H1 (cell line): ENCODE data around the gene SELENOI. TPM values are rescaled to one million over a fixed set of nuclear protein-coding genes. Genes with fewer than 3 reads are reported as not detected.

Source experiments
- CTCF ChIA-PET: fragments of 300-600 bp; sonication (Branson Sonifier 250); formaldehyde crosslinking; loops from one replicate; lab custom pipeline; 2021; ENCODE audit not compliant: partially characterized antibody; lab: Charles Lee
- POLR2A ChIA-PET: fragments of 300-600 bp; sonication (Branson Sonifier 250); formaldehyde crosslinking; loops from one replicate; lab custom pipeline; 2021; ENCODE audit warnings: inconsistent platforms; ENCODE audit not compliant: partially characterized antibody; lab: Charles Lee
- DNase-seq, 2 experiments: peaks; one replicate each; pipeline versions ENCODE4 v3.0.0 to v3.0.0-alpha.2; 2010 to 2022; ENCODE audit warnings: low spot score in 2 of 2, low read depth in 1 of 2, mixed read lengths in 1 of 2
- FAIRE-seq: peaks from 2 replicates; lab custom pipeline; 2011; peaks lifted over from hg19 to GRCh38; lab: Jason Lieb, UNC
- H2AFZ ChIP-seq: 2 replicates; pipeline ENCODE4 v1.8.1; 2012; ENCODE audit warnings: low read length, inconsistent platforms
- H2AK5ac ChIP-seq: 2 replicates; pipeline ENCODE4 v1.6.1; 2013; ENCODE audit warnings: low read depth, low read length
- H2BK120ac ChIP-seq: replicated peaks from 2 replicates; pipeline ENCODE3; 2013; ENCODE audit warnings: low read depth, low read length, inconsistent platforms
- H2BK12ac ChIP-seq: 2 replicates; pipeline ENCODE4 v1.6.1; 2013; ENCODE audit warnings: low read depth, low read length
- H2BK15ac ChIP-seq: 2 replicates; pipeline ENCODE4 v1.6.1; 2013; ENCODE audit warnings: low read length
- H2BK20ac ChIP-seq: 2 replicates; pipeline ENCODE4 v1.6.1; 2013; ENCODE audit warnings: low read length
- H2BK5ac ChIP-seq: 2 replicates; pipeline ENCODE4 v1.6.1; 2013; ENCODE audit warnings: low read depth, low read length
- H3K14ac ChIP-seq: 2 replicates; pipeline ENCODE4 v1.6.1; 2013; ENCODE audit warnings: inconsistent platforms; ENCODE audit not compliant: insufficient read length
- H3K18ac ChIP-seq: 2 replicates; pipeline ENCODE4 v1.6.1; 2013; ENCODE audit warnings: low read length; ENCODE audit errors: extremely low read depth
- H3K23ac ChIP-seq: 2 replicates; pipeline ENCODE4 v1.6.1; 2013; ENCODE audit warnings: inconsistent platforms; ENCODE audit not compliant: insufficient read length
- H3K23me2 ChIP-seq: 2 replicates; pipeline ENCODE4 v1.6.1; 2013; ENCODE audit warnings: low read depth, low read length
- H3K27ac ChIP-seq: 2 replicates; pipeline ENCODE4 v1.6.1; 2011; ENCODE audit warnings: low read depth, low read length, inconsistent platforms
- H3K27me3 ChIP-seq, 4 experiments: replicated peaks in 1 of 4; 1 replicate in 1 of 4; 2 replicates in 3 of 4; pipeline versions ENCODE4 v1.6.1 to v1.8.1; 2011 to 2013; ENCODE audit warnings: low read length in 3 of 4, mild to moderate bottlenecking in 3 of 4, inconsistent platforms in 2 of 4, mixed read lengths in 2 of 4, moderate library complexity in 1 of 4; ENCODE audit not compliant: control insufficient read depth in 3 of 4, insufficient read depth in 3 of 4; ENCODE audit errors: extremely low read depth in 1 of 4
- H3K36me3 ChIP-seq, 4 experiments: 2 replicates each; pipeline versions ENCODE4 v1.6.1 to v1.8.1; 2011 to 2013; ENCODE audit warnings: mild to moderate bottlenecking in 4 of 4, low read length in 3 of 4, moderate library complexity in 2 of 4, control low read depth in 1 of 4, inconsistent platforms in 1 of 4; ENCODE audit not compliant: insufficient read depth in 4 of 4, control insufficient read depth in 2 of 4
- H3K4ac ChIP-seq: replicated peaks from 2 replicates; pipeline ENCODE3; 2013; ENCODE audit warnings: low read length, low read depth, mixed read lengths, inconsistent platforms; ENCODE audit not compliant: insufficient read length
- H3K4me1 ChIP-seq, 4 experiments: replicated peaks in 1 of 4; 1 replicate in 1 of 4; 2 replicates in 3 of 4; pipeline versions ENCODE4 v1.6.1 to v1.8.1; 2011 to 2013; ENCODE audit warnings: low read length in 3 of 4, inconsistent platforms in 2 of 4, mixed read lengths in 1 of 4; ENCODE audit not compliant: insufficient read depth in 4 of 4, control insufficient read depth in 3 of 4
- H3K4me2 ChIP-seq, 2 experiments: 2 replicates each; pipeline versions ENCODE4 v1.6.1 to v1.8.1; 2011 to 2013; ENCODE audit warnings: low read depth in 2 of 2, low read length in 2 of 2, control low read depth in 1 of 2, inconsistent platforms in 1 of 2, mild to moderate bottlenecking in 1 of 2; ENCODE audit not compliant: insufficient read depth in 1 of 2
- H3K4me3 ChIP-seq, 4 experiments: fragments of 200-600, 300-600 bp in 1 of 4; sonication (generic), shearing (Covaris generic), sonication (Bioruptor Twin) in 1 of 4; 2 replicates each; pipeline versions ENCODE4 v1.5.1 to v1.8.1; 2011 to 2016; ENCODE audit warnings: low read length in 4 of 4, low read depth in 3 of 4, control low read depth in 2 of 4, inconsistent platforms in 2 of 4, mild to moderate bottlenecking in 2 of 4, mixed read lengths in 1 of 4, moderate library complexity in 1 of 4; ENCODE audit not compliant: insufficient read depth in 2 of 4; ENCODE audit errors: extremely low read depth in 1 of 4
- H3K56ac ChIP-seq: replicated peaks from 2 replicates; pipeline ENCODE3; 2013; ENCODE audit warnings: low read depth, mild to moderate bottlenecking, mixed read lengths, low read length, inconsistent platforms; ENCODE audit not compliant: insufficient read length
- H3K79me1 ChIP-seq: 2 replicates; pipeline ENCODE4 v1.6.1; 2013; ENCODE audit warnings: low read depth, low read length, control low read depth
- H3K79me2 ChIP-seq, 2 experiments: 2 replicates each; pipeline versions ENCODE4 v1.6.1 to v1.8.1; 2012 to 2013; ENCODE audit warnings: low read length in 2 of 2, mild to moderate bottlenecking in 2 of 2, inconsistent platforms in 1 of 2; ENCODE audit not compliant: insufficient read depth in 2 of 2, control insufficient read depth in 1 of 2
- H3K9ac ChIP-seq, 4 experiments: replicated peaks in 1 of 4; 1 replicate in 1 of 4; 2 replicates in 3 of 4; pipeline versions ENCODE4 v1.6.1 to v1.8.1; 2011 to 2013; ENCODE audit warnings: low read depth in 3 of 4, low read length in 3 of 4, control low read depth in 2 of 4, mild to moderate bottlenecking in 2 of 4, moderate library complexity in 2 of 4, inconsistent platforms in 1 of 4; ENCODE audit errors: extremely low read depth in 1 of 4
- H3K9me3 ChIP-seq, 2 experiments: 2 replicates each; pipeline versions ENCODE4 v1.6.1 to v1.8.1; 2012 to 2013; ENCODE audit warnings: mild to moderate bottlenecking in 2 of 2, moderate library complexity in 2 of 2, control low read depth in 1 of 2, inconsistent platforms in 1 of 2, low read depth in 1 of 2, low read length in 1 of 2, mixed read lengths in 1 of 2; ENCODE audit not compliant: insufficient read depth in 2 of 2
- H4K20me1 ChIP-seq, 2 experiments: replicated peaks in 1 of 2; 2 replicates each; pipeline versions ENCODE3 to v1.8.1; 2011 to 2013; ENCODE audit warnings: inconsistent platforms in 2 of 2, low read length in 2 of 2, mild to moderate bottlenecking in 1 of 2; ENCODE audit not compliant: insufficient read depth in 2 of 2, control insufficient read depth in 1 of 2
- H4K5ac ChIP-seq: 2 replicates; pipeline ENCODE4 v1.6.1; 2013; ENCODE audit warnings: low read length, low read depth, mixed read lengths, inconsistent platforms; ENCODE audit not compliant: insufficient read length
- H4K8ac ChIP-seq: 2 replicates; pipeline ENCODE4 v1.8.0; 2013; ENCODE audit warnings: mild to moderate bottlenecking, moderate library complexity, low read length, inconsistent platforms; ENCODE audit not compliant: insufficient read depth; ENCODE audit errors: extremely low read depth
- H4K91ac ChIP-seq: replicated peaks from 2 replicates; pipeline ENCODE3; 2013; ENCODE audit warnings: low read length, mixed read lengths, inconsistent platforms; ENCODE audit not compliant: insufficient read length
- BACH1 ChIP-seq: IDR thresholded peaks from 2 replicates; pipeline ENCODE4 v1.6.1; 2012; ENCODE audit warnings: low read length, improper control_type of control experiment
- CHD1 ChIP-seq: IDR thresholded peaks from 2 replicates; pipeline ENCODE4 v1.6.1; 2012; ENCODE audit warnings: low read depth, low read length, improper control_type of control experiment
- RBBP5 ChIP-seq: IDR thresholded peaks from 2 replicates; pipeline ENCODE4 v1.7.1; 2012; ENCODE audit warnings: low read depth, mild to moderate bottlenecking, inconsistent platforms, low read length, moderate library complexity, borderline replicate concordance
- YY1 ChIP-seq: IDR thresholded peaks from 2 replicates; pipeline ENCODE4 v1.6.1; 2011; ENCODE audit warnings: low read depth, mild to moderate bottlenecking, low read length
- WGBS, 2 experiments: shearing (Covaris generic) in 1 of 2; methylation state at CpG; one replicate each; pipeline versions ENCODE4 v1.1.6 to v1.1.7; 2013 to 2015; ENCODE audit warnings: low lambda C conversion rate in 2 of 2, mixed read lengths in 2 of 2, inconsistent platforms in 1 of 2, low coverage in 1 of 2, missing lambda C conversion rate in 1 of 2; ENCODE audit not compliant: insufficient replicate concordance in 2 of 2, insufficient coverage in 1 of 2, insufficient read length in 1 of 2; ENCODE audit errors: extremely low coverage in 1 of 2, missing lambda C conversion rate in 1 of 2; 5-methylcytosine and 5-hydroxymethylcytosine counted together
- polyA plus RNA-seq, 7 experiments: library from polyadenylated mRNA; depleted of rRNA in 3 of 7; stranded (reverse) in 5 of 7; unstranded in 2 of 7; fragments of >200 nt in 5 of 7; fragments of 200-250 nt in 2 of 7; gene quantifications; 1 replicate in 5 of 7; 2 replicates in 1 of 7; 4 replicates in 1 of 7; pipeline versions ENCODE4 v1.2.1 to v1.2.3, GENCODE V29; 2011 to 2013; ENCODE audit warnings: missing spikeins in 2 of 7, mixed read lengths in 2 of 7
- total RNA-seq: library from RNA; stranded (reverse); fragmentation: NEBNext Ultra II Directional; extraction: Animal tissue kit (Norgen Biotek cat#: 25700); gene quantifications from 2 replicates; pipeline ENCODE4 v1.2.1, GENCODE V29; 2021
- TF ChIP-seq, protein P1 (sequence below), 3 experiments: IDR thresholded peaks; 1 replicate in 2 of 3; 2 replicates in 1 of 3; pipeline versions ENCODE4 v1.5.1 to v1.6.1; 2011; ENCODE audit warnings: low read length in 3 of 3, mild to moderate bottlenecking in 3 of 3, inconsistent platforms in 2 of 3, low read depth in 1 of 3, moderate library complexity in 1 of 3; ENCODE audit not compliant: insufficient read depth in 1 of 3; ENCODE audit errors: control extremely low read depth in 1 of 3

The SELENOI gene
- total and polyA plus RNA-seq, 2 of the 8 experiments (the other 6 are each of a cell fraction or from before 2014, with no cell fraction given): 15.9 to 63.8 TPM

GRCh38 chr2:26429779-26430578 is 84.0 kb downstream of the SELENOI start:
- no peak overlapping the region for H2BK15ac ChIP-seq
- DNase-seq (no peak), FAIRE-seq (no peak)
- no peak overlapping the region for H3K18ac ChIP-seq
- H3K4me2 ChIP-seq: no peak overlapping the region
- ChIA-PET POLR2A (no interaction called here), CTCF (interaction anchor here (0.7 to 1.1 kb wide), 3 partner anchors 41 to 146 kb away, joined by 3 read pairs; no protein-coding TSS in a partner anchor)
- 0 out of 2 replicates have a peak overlapping the region, but pooled peaks have one; percentile 25 for H2AFZ ChIP-seq
- no peak overlapping the region for H4K8ac ChIP-seq
- H4K20me1 ChIP-seq: no peaks in the 10 kb centered on the region
- no peaks in the 10 kb centered on the region; a peak in 1 of 7 replicates for H3K27me3 ChIP-seq
- H3K4me3 ChIP-seq: no peak overlapping the region
- H2BK120ac ChIP-seq: no peak overlapping the region
- no peak overlapping the region for H2BK5ac ChIP-seq
- no peaks in the 10 kb centered on the region for H3K36me3 ChIP-seq
- H3K79me2 ChIP-seq: no peaks in the 10 kb centered on the region
- H3K23me2 ChIP-seq: no peaks in the 10 kb centered on the region
- H3K23ac ChIP-seq: no peak overlapping the region
- H3K56ac ChIP-seq: no peak overlapping the region
- H2BK20ac ChIP-seq: no peak overlapping the region
- H3K9me3 ChIP-seq: no peaks in the 10 kb centered on the region
- H2BK12ac ChIP-seq: no peak overlapping the region
- TF ChIP-seq CHD1: no peak
- TF ChIP-seq BACH1: no peak
- no peak for TF ChIP-seq YY1
- TF ChIP-seq RBBP5: no peak
- TF ChIP-seq, protein P1, sequence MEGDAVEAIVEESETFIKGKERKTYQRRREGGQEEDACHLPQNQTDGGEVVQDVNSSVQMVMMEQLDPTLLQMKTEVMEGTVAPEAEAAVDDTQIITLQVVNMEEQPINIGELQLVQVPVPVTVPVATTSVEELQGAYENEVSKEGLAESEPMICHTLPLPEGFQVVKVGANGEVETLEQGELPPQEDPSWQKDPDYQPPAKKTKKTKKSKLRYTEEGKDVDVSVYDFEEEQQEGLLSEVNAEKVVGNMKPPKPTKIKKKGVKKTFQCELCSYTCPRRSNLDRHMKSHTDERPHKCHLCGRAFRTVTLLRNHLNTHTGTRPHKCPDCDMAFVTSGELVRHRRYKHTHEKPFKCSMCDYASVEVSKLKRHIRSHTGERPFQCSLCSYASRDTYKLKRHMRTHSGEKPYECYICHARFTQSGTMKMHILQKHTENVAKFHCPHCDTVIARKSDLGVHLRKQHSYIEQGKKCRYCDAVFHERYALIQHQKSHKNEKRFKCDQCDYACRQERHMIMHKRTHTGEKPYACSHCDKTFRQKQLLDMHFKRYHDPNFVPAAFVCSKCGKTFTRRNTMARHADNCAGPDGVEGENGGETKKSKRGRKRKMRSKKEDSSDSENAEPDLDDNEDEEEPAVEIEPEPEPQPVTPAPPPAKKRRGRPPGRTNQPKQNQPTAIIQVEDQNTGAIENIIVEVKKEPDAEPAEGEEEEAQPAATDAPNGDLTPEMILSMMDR (IDR thresholded peaks at IDR 0.05; ENCODE audit: control extremely low read depth in 1 of 3, insufficient read depth in 1 of 3, low read depth in 1 of 3, low read length in 3 of 3): no peak
- WGBS, 2 experiments: 89 to 100% methylated on average over 1 to 8 of the region's 8 CpGs
- no peak overlapping the region for H3K14ac ChIP-seq
- no peak overlapping the region for H3K4ac ChIP-seq
- H3K79me1 ChIP-seq: no peaks in the 10 kb centered on the region
- no peak overlapping the region for H3K27ac ChIP-seq
- no peak overlapping the region for H3K9ac ChIP-seq
- no peaks in the 10 kb centered on the region for H3K4me1 ChIP-seq
- H2AK5ac ChIP-seq: no peak overlapping the region
- H4K91ac ChIP-seq: no peak overlapping the region
- no peak overlapping the region for H4K5ac ChIP-seq
